Stomach smooth muscle (tissue), 2 donors: ENCODE data around the gene ASZ1.
"Not testable (repeated sequence)": the region's sequence is repeated elsewhere in the genome, so short reads cannot be mapped to it uniquely, and the experiment has no call there.

Experiments
- H3K27ac ChIP-seq: one replicate; pipeline ENCODE4 v1.7.0; 2013; ENCODE audit warnings: mild to moderate bottlenecking, low read length, inconsistent platforms
- H3K27me3 ChIP-seq, 2 donors: one replicate each; pipeline ENCODE4 v1.7.0; 2013; ENCODE audit warnings: low read length in 2 of 2; ENCODE audit not compliant: insufficient read depth in 2 of 2, control insufficient read depth in 1 of 2
- H3K36me3 ChIP-seq, 2 donors: one replicate each; pipeline ENCODE4 v1.7.0; 2013; ENCODE audit warnings: low read length in 2 of 2; ENCODE audit not compliant: control insufficient read depth in 2 of 2, insufficient read depth in 2 of 2
- H3K4me1 ChIP-seq: one replicate; pipeline ENCODE4 v1.7.0; 2013; ENCODE audit warnings: low read length; ENCODE audit not compliant: control insufficient read depth, insufficient read depth
- H3K4me3 ChIP-seq, 2 donors: one replicate each; pipeline ENCODE4 v1.7.0; 2013; ENCODE audit warnings: low read length in 2 of 2
- H3K9ac ChIP-seq, 2 donors: one replicate each; pipeline ENCODE4 v1.7.0; 2013; ENCODE audit warnings: low read length in 2 of 2, mild to moderate bottlenecking in 1 of 2
- H3K9me3 ChIP-seq, 2 donors: one replicate each; pipeline ENCODE4 v1.7.0; 2013; ENCODE audit warnings: low read length in 2 of 2; ENCODE audit not compliant: control insufficient read depth in 2 of 2
- donor health status: healthy.
- donor health status: Pancreatic carcinoma.

The ASZ1 gene

GRCh38 chr7:117444646-117445045, 17.4 kb upstream of the ASZ1 start:
- Histone ChIP-seq H3K4me3 (no peak overlapping the region), H3K27me3 (no peaks in the 10 kb centered on the region)

GRCh38 chr7:117435475-117436043, 8.3 kb upstream of the ASZ1 start:
- no peaks in the 10 kb centered on the region for H3K36me3 ChIP-seq
- no peaks in the 10 kb centered on the region for H3K27me3 ChIP-seq
- H3K4me1 ChIP-seq: no peaks in the 10 kb centered on the region
- H3K9me3 ChIP-seq: no peaks in the 10 kb centered on the region
- no peak overlapping the region for H3K9ac ChIP-seq
- no peak overlapping the region for H3K4me3 ChIP-seq
- H3K27ac ChIP-seq: no peak overlapping the region

More at GRCh38 chr7:117444646-117445045, 17.4 kb upstream of the ASZ1 start:
- no peak overlapping the region for H3K9ac ChIP-seq
- no peaks in the 10 kb centered on the region for H3K9me3 ChIP-seq
- no peak overlapping the region for H3K27ac ChIP-seq
- no peaks in the 10 kb centered on the region for H3K36me3 ChIP-seq
- H3K4me1 ChIP-seq: no peaks in the 10 kb centered on the region

GRCh38 chr7:117424090-117424829, 3.0 kb downstream of the ASZ1 start:
- no peak overlapping the region for H3K4me3 ChIP-seq
- no peaks in the 10 kb centered on the region for H3K36me3 ChIP-seq
- no peak overlapping the region for H3K9ac ChIP-seq
- no peaks in the 10 kb centered on the region for H3K27me3 ChIP-seq
- H3K9me3 ChIP-seq: no peaks in the 10 kb centered on the region
- H3K27ac ChIP-seq: no peak overlapping the region
- no peaks in the 10 kb centered on the region for H3K4me1 ChIP-seq

GRCh38 chr7:117414591-117414990, 12.7 kb downstream of the ASZ1 start:
- H3K4me1 ChIP-seq, H3K9ac ChIP-seq, H3K4me3 ChIP-seq, H3K9me3 ChIP-seq, H3K27ac ChIP-seq, H3K36me3 ChIP-seq, H3K27me3 ChIP-seq: not testable (repeated sequence)

GRCh38 chr7:117412946-117413559, 14.2 kb downstream of the ASZ1 start:
- H3K36me3 ChIP-seq: no peaks in the 10 kb centered on the region
- H3K4me1 ChIP-seq: no peaks in the 10 kb centered on the region
- H3K9me3 ChIP-seq: no peaks in the 10 kb centered on the region
- H3K9ac ChIP-seq: no peak overlapping the region
- no peak overlapping the region for H3K4me3 ChIP-seq
- no peaks in the 10 kb centered on the region for H3K27me3 ChIP-seq
- no peak overlapping the region for H3K27ac ChIP-seq

- no peaks in the 10 kb centered on the region for H3K9me3 ChIP-seq
- no peak overlapping the region for H3K4me3 ChIP-seq
- H3K9ac ChIP-seq: no peak overlapping the region
- no peaks in the 10 kb centered on the region for H3K4me1 ChIP-seq
- no peaks in the 10 kb centered on the region for H3K36me3 ChIP-seq
- no peaks in the 10 kb centered on the region for H3K27me3 ChIP-seq
- H3K27ac ChIP-seq: no peak overlapping the region
These were observed 14.9 kb downstream of the ASZ1 start for GRCh38 chr7:117412390-117412789.

GRCh38 chr7:117411539-117411938, 15.8 kb downstream of the ASZ1 start:
- Histone ChIP-seq H3K27ac (no peak overlapping the region), H3K9ac (no peak overlapping the region), H3K4me3 (no peak overlapping the region), H3K27me3 (no peaks in the 10 kb centered on the region), H3K9me3 (no peaks in the 10 kb centered on the region), H3K36me3 (no peaks in the 10 kb centered on the region), H3K4me1 (no peaks in the 10 kb centered on the region)

- Histone ChIP-seq H3K9ac (no peak overlapping the region), H3K9me3 (no peaks in the 10 kb centered on the region), H3K36me3 (no peaks in the 10 kb centered on the region), H3K4me1 (no peaks in the 10 kb centered on the region), H3K27me3 (no peaks in the 10 kb centered on the region), H3K4me3 (no peak overlapping the region), H3K27ac (no peak overlapping the region)
These were observed 18.5 kb downstream of the ASZ1 start for GRCh38 chr7:117408831-117409230.

- Histone ChIP-seq H3K36me3 (no peaks in the 10 kb centered on the region), H3K9me3 (no peaks in the 10 kb centered on the region), H3K4me1 (no peaks in the 10 kb centered on the region), H3K4me3 (no peak overlapping the region), H3K27me3 (no peaks in the 10 kb centered on the region), H3K27ac (no peak overlapping the region), H3K9ac (no peak overlapping the region)
These were observed 21.8 kb downstream of the ASZ1 start for GRCh38 chr7:117405519-117405918.

- H3K9me3 ChIP-seq: no peaks in the 10 kb centered on the region
These were observed 23.6 kb downstream of the ASZ1 start for GRCh38 chr7:117403737-117404136.

GRCh38 chr7:117402109-117402508, 25.2 kb downstream of the ASZ1 start:
- Histone ChIP-seq H3K4me1 (no peaks in the 10 kb centered on the region), H3K27me3 (no peaks in the 10 kb centered on the region), H3K27ac (no peak overlapping the region), H3K9me3 (no peaks in the 10 kb centered on the region), H3K36me3 (no peaks in the 10 kb centered on the region), H3K4me3 (no peak overlapping the region), H3K9ac (no peak overlapping the region)

More at GRCh38 chr7:117403737-117404136, 23.6 kb downstream of the ASZ1 start:
- no peak overlapping the region for H3K4me3 ChIP-seq
- no peaks in the 10 kb centered on the region for H3K36me3 ChIP-seq
- H3K27ac ChIP-seq: no peak overlapping the region
- H3K4me1 ChIP-seq: no peaks in the 10 kb centered on the region
- H3K27me3 ChIP-seq: no peaks in the 10 kb centered on the region
- H3K9ac ChIP-seq: no peak overlapping the region
